H1 (cell line): ENCODE measurements around the gene MYG1. TPM values are rescaled to one million over a fixed set of nuclear protein-coding genes. Genes with fewer than 3 reads are reported as not detected.

ENCODE experiments used
- FOSL1 ChIP-seq: IDR thresholded peaks from 2 replicates; pipeline ENCODE4 v1.6.1; 2011; ENCODE audit warnings: mild to moderate bottlenecking, low read depth, low read length, moderate library complexity; ENCODE audit not compliant: insufficient read depth
- RXRA ChIP-seq: IDR thresholded peaks from 2 replicates; pipeline ENCODE4 v1.6.1; 2011; ENCODE audit warnings: low read depth, mild to moderate bottlenecking, low read length, moderate library complexity; ENCODE audit not compliant: insufficient read depth
- polyA plus RNA-seq, 7 experiments: library from polyadenylated mRNA; depleted of rRNA in 3 of 7; stranded (reverse) in 5 of 7; unstranded in 2 of 7; fragments of >200 nt in 5 of 7; fragments of 200-250 nt in 2 of 7; gene quantifications; 1 replicate in 5 of 7; 2 replicates in 1 of 7; 4 replicates in 1 of 7; pipeline versions ENCODE4 v1.2.1 to v1.2.3, GENCODE V29; 2011 to 2013; ENCODE audit warnings: missing spikeins in 2 of 7, mixed read lengths in 2 of 7
- total RNA-seq: library from RNA; stranded (reverse); fragmentation: NEBNext Ultra II Directional; extraction: Animal tissue kit (Norgen Biotek cat#: 25700); gene quantifications from 2 replicates; pipeline ENCODE4 v1.2.1, GENCODE V29; 2021

MYG1 gene
- total and polyA plus RNA-seq, 2 of the 8 experiments (the other 6 are each of a cell fraction or from before 2014, with no cell fraction given) = 83.3 to 104 TPM

- no peak for TF ChIP-seq FOSL1
- no peak for TF ChIP-seq RXRA
Measured at GRCh38 chr12:53332744-53333143, 33.2 kb downstream of the MYG1 start (continued).
